GM18505 (cell line): ENCODE results near the gene EPHA6.

ENCODE experiments used
- ATAC-seq: cut with Tn5 transposase; IDR thresholded peaks from one replicate; pipeline ENCODE4 v1.9.1; 2021; ENCODE audit not compliant: unreplicated experiment
- POLR2A ChIP-seq: IDR thresholded peaks from 4 replicates; pipeline ENCODE4 v1.6.1; 2011; ENCODE audit warnings: borderline replicate concordance; ENCODE audit not compliant: insufficient read depth, insufficient read length; ENCODE audit errors: extremely low read depth

Gene EPHA6

GRCh38 chr3:97673357-97673997 lies 859.1 kb downstream of the EPHA6 start:
- no peak for ATAC-seq
- TF ChIP-seq POLR2A: no peak

- no peak for TF ChIP-seq POLR2A
- no peak for ATAC-seq
Observed at GRCh38 chr3:97674461-97674860, 860.1 kb downstream of the EPHA6 start.

- no peak for TF ChIP-seq POLR2A
Observed at GRCh38 chr3:97680210-97680609, 865.8 kb downstream of the EPHA6 start.

GRCh38 chr3:97680696-97681095 lies 866.3 kb downstream of the EPHA6 start:
- TF ChIP-seq POLR2A: no peak
- no peak for ATAC-seq

More at GRCh38 chr3:97680210-97680609, 865.8 kb downstream of the EPHA6 start:
- ATAC-seq: no peak

GRCh38 chr3:97684490-97684889 lies 870.1 kb downstream of the EPHA6 start:
- no peak for TF ChIP-seq POLR2A
- no peak for ATAC-seq

- no peak for ATAC-seq
- TF ChIP-seq POLR2A: no peak
Observed at GRCh38 chr3:97686258-97686657, 871.9 kb downstream of the EPHA6 start.

GRCh38 chr3:97687734-97688133 lies 873.3 kb downstream of the EPHA6 start:
- no peak for TF ChIP-seq POLR2A
- ATAC-seq: no peak

GRCh38 chr3:97689111-97689510 lies 874.7 kb downstream of the EPHA6 start:
- no peak for ATAC-seq
- no peak for TF ChIP-seq POLR2A

- no peak for ATAC-seq
- no peak for TF ChIP-seq POLR2A
Observed at GRCh38 chr3:97689962-97690361, 875.6 kb downstream of the EPHA6 start.

- ATAC-seq: no peak
- no peak for TF ChIP-seq POLR2A
Observed at GRCh38 chr3:97691354-97691753, 877.0 kb downstream of the EPHA6 start.

GRCh38 chr3:97692389-97692788 lies 878.0 kb downstream of the EPHA6 start:
- no peak for ATAC-seq
- TF ChIP-seq POLR2A: no peak

- TF ChIP-seq POLR2A: no peak
- no peak for ATAC-seq
Observed at GRCh38 chr3:97692831-97693230, 878.4 kb downstream of the EPHA6 start.

GRCh38 chr3:97694876-97695275 lies 880.5 kb downstream of the EPHA6 start:
- TF ChIP-seq POLR2A: no peak
- ATAC-seq: no peak

GRCh38 chr3:97698691-97699090 lies 884.3 kb downstream of the EPHA6 start:
- TF ChIP-seq POLR2A: no peak
- no peak for ATAC-seq

GRCh38 chr3:97699889-97700288 lies 885.5 kb downstream of the EPHA6 start:
- TF ChIP-seq POLR2A: no peak
- ATAC-seq: no peak
